Esophagus squamous epithelium (tissue), 5 donors: ENCODE results near the gene CHAD. TPM values are rescaled to one million over a fixed set of nuclear protein-coding genes. Genes with fewer than 3 reads are reported as not detected.

Experiments used
- DNase-seq: peaks from one replicate; lab custom pipeline; 2025; lab: John Stamatoyannopoulos, UW
- H3K27ac ChIP-seq, 4 donors: fragments of 200-600 bp; sonication (generic); one replicate each; pipeline ENCODE4 v1.5.1; 2016 to 2019; ENCODE audit warnings: mild to moderate bottlenecking in 1 of 4
- H3K27me3 ChIP-seq, 4 donors: fragments of 200-600 bp; sonication (generic); 1 replicate in 3 of 4; 2 replicates in 1 of 4; pipeline versions ENCODE4 v1.5.1 to v1.6.0; 2017 to 2021; ENCODE audit warnings: antibody characterized with exemption in 1 of 4
- H3K36me3 ChIP-seq, 3 donors: fragments of 200-600 bp; sonication (generic); one replicate each; pipeline ENCODE4 v1.5.1; 2016 to 2019
- H3K4me1 ChIP-seq, 3 donors: fragments of 200-600 bp; sonication (generic); one replicate each; pipeline ENCODE4 v1.5.1; 2017 to 2019
- H3K4me3 ChIP-seq, 4 donors: fragments of 200-600 bp; sonication (generic); 1 replicate in 3 of 4; 2 replicates in 1 of 4; pipeline ENCODE4 v1.5.1; 2016 to 2019; ENCODE audit warnings: mild to moderate bottlenecking in 2 of 4, moderate library complexity in 1 of 4
- H3K9me3 ChIP-seq, 3 donors: fragments of 200-600 bp; sonication (generic); one replicate each; pipeline ENCODE4 v1.5.1; 2016 to 2019
- POLR2A ChIP-seq, 4 donors: fragments of 450-650 bp; IDR thresholded peaks; one replicate each; pipeline ENCODE4 v1.6.1; 2017; ENCODE audit warnings: antibody characterized with exemption in 4 of 4, mild to moderate bottlenecking in 4 of 4, moderate library complexity in 3 of 4
- WGBS, 2 donors: methylation state at CpG; one replicate each; pipeline ENCODE4 v1.1.5; 2018; 5-methylcytosine and 5-hydroxymethylcytosine counted together
- intact Hi-C: fragments of 100-400 bp; cut with DNase I; formaldehyde crosslinking; loops from one replicate; pipeline ENCODE4 v1.15.0; 2022
- total RNA-seq, 4 donors: library from RNA; depleted of rRNA; stranded (reverse); fragments of >200 nt; gene quantifications; one replicate each; pipeline ENCODE4 v1.1.0, GENCODE V29; 2016
- TF ChIP-seq, protein P1 (sequence below), 6 experiments: fragments of 450-650 bp in 4 of 6; fragments of 200-600 bp in 2 of 6; sonication (generic) in 2 of 6; IDR thresholded peaks; one replicate each; pipeline ENCODE4 v1.5.1; 2016 to 2019; ENCODE audit warnings: antibody characterized with exemption in 6 of 6, mild to moderate bottlenecking in 4 of 6, moderate library complexity in 4 of 6
- donor health status: DM: yes; HTN: yes; CAD: no.

CHAD gene
- total RNA-seq, 4 donors from 2014 or later, result 0.19 to 0.80 TPM; not detected in 2

DNA sequence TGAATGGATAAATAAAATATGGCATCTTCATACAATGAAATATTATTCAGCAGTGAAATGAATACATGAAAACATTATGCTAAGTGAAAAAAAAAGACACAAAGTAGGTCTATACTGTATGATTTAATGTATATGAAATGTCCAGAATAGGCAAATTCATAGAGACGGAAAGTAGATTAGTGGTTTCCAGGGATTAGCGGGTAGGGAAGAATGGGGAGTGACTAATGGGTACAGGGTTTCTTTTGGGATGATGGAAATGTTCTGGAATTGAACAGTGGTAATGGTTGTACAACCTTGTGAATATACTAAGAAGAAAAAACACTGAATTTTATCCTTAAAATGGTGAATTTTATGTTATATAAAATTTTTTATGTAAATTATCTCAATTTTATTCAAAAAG, 31.0 kb upstream of the CHAD start:
- Histone ChIP-seq H3K36me3 (no peaks in the 10 kb centered on the region), H3K9me3 (no peaks in the 10 kb centered on the region), H3K27ac (no peak overlapping the region), H3K4me3 (no peak overlapping the region), H3K27me3 (no peaks in the 10 kb centered on the region), H3K4me1 (peaks cover 0 to 12% (median 0%) of the 10 kb centered on the region in 3 donors)
- DNase-seq, result no peak
- TF ChIP-seq POLR2A (IDR thresholded peaks at IDR 0.05), result no peak
- TF ChIP-seq, protein P1, sequence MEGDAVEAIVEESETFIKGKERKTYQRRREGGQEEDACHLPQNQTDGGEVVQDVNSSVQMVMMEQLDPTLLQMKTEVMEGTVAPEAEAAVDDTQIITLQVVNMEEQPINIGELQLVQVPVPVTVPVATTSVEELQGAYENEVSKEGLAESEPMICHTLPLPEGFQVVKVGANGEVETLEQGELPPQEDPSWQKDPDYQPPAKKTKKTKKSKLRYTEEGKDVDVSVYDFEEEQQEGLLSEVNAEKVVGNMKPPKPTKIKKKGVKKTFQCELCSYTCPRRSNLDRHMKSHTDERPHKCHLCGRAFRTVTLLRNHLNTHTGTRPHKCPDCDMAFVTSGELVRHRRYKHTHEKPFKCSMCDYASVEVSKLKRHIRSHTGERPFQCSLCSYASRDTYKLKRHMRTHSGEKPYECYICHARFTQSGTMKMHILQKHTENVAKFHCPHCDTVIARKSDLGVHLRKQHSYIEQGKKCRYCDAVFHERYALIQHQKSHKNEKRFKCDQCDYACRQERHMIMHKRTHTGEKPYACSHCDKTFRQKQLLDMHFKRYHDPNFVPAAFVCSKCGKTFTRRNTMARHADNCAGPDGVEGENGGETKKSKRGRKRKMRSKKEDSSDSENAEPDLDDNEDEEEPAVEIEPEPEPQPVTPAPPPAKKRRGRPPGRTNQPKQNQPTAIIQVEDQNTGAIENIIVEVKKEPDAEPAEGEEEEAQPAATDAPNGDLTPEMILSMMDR (IDR thresholded peaks at IDR 0.05), result no peak
- intact Hi-C loops, result no loop called here
- 89 to 91% methylated on average over 2 of the region's 2 CpGs for WGBS, 2 donors

DNA sequence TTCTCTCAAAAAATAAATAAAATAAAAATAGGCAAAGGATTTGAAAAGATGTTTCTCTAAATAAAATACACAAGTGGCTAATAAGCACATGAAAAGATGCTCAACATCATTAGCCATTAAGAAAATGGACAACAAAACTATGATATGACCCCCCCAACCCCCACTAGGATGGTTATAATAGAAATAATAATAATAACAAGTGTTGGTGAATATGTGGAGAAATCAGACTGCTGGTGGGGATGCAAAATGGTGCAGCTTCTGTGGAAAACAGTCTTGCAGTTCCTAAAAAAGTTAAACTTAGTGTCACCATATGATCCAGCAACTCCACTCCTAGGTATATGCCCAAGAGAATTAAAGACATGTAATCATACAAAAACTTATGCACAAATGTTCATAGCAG, 30.6 kb upstream of the CHAD start:
- H3K9me3 ChIP-seq, result no peaks in the 10 kb centered on the region
- intact Hi-C loops, result no loop called here
- H3K36me3 ChIP-seq, result no peaks in the 10 kb centered on the region
- H3K27ac ChIP-seq, result no peak overlapping the region
- no peak for DNase-seq
- no peak overlapping the region for H3K4me3 ChIP-seq
- H3K27me3 ChIP-seq, result no peaks in the 10 kb centered on the region
- no peak for TF ChIP-seq POLR2A (IDR thresholded peaks at IDR 0.05)
- TF ChIP-seq, protein P1 (IDR thresholded peaks at IDR 0.05), result no peak
- H3K4me1 ChIP-seq, result peaks cover 0 to 12% (median 0%) of the 10 kb centered on the region in 3 donors

DNA sequence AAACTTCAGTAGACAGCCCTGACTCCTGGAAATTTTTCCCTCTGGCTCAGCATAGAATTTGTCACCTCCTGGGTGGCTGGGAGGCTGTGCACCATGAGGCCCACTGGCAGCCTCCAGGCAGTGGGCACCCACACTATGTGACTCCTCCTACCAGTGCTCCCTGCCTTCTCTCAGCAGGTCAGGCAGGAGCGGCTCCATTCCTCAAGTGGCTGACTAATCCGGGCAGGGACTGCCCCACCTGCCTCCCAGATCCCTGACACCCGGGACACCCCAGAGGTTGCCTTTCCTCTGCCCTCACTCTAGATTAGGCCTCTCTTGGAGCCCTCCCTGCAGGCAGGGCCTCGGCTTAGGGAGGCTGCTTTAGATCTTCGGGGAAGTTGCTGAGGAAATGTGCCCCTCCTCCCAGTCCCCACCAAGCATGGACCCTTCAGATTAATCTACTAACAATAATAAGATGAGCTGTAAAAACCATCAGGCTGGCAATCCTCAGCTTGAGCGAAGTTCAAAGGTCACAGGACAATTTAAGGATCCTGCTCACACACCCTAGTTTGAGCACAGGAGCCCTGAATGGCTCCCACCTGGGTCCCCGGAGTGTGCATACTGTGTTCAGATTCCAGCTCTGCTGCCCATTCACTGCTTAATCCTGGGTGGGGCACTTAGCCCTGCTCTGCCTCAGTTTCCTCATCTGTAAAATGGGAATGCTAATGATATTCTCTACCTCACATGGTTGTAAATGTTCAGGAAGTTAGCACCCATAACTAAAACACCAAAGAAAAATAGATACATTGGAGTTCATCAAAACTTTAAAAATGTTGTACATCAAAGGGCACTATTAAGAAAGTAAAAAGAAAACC, 29.6 kb upstream of the CHAD start:
- TF ChIP-seq POLR2A (IDR thresholded peaks at IDR 0.05), result no peak
- TF ChIP-seq, protein P1 (IDR thresholded peaks at IDR 0.05), result no peak
- H3K9me3 ChIP-seq, result no peaks in the 10 kb centered on the region
- H3K36me3 ChIP-seq, result no peaks in the 10 kb centered on the region
- no peak overlapping the region for H3K4me3 ChIP-seq
- H3K27me3 ChIP-seq, result no peaks in the 10 kb centered on the region
- WGBS, 2 donors, result 68 to 82% methylated on average over 3 to 4 of the region's 7 CpGs
- intact Hi-C loops, result no loop called here
- H3K4me1 ChIP-seq, result peaks cover 0 to 12% (median 0%) of the 10 kb centered on the region in 3 donors
- peak overlapping the region in 3 of 4 donors; percentile 28 to 63 (median 61) for H3K27ac ChIP-seq
- no peak for DNase-seq

DNA sequence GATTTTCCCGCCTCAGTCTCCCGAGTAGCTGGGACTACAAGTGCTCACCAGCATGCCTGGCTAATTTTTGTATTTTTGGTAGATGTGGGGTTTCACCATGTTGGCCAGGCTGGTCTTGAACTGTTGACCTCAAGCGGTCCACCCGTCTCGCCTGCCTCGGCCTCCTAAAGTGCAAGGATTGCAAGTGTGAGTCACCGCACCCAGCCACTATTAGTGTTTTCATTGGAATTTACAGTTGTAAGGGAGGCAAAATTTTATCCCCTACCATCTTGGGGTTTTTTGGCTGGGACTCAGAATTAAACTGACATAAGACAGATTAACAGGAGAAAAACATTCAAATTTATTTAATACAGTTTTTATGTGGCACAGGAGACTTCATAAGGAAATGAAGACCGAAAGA, 27.2 kb upstream of the CHAD start:
- Histone ChIP-seq H3K4me1 (peaks cover 0 to 12% (median 0%) of the 10 kb centered on the region in 3 donors), H3K4me3 (no peak overlapping the region), H3K9me3 (no peaks in the 10 kb centered on the region), H3K27me3 (no peaks in the 10 kb centered on the region), H3K36me3 (no peaks in the 10 kb centered on the region), H3K27ac (no peak overlapping the region)
- 86 to 92% methylated on average over 8 of the region's 8 CpGs for WGBS, 2 donors
- intact Hi-C loops, result no loop called here
- TF ChIP-seq POLR2A (IDR thresholded peaks at IDR 0.05), result no peak
- TF ChIP-seq, protein P1 (IDR thresholded peaks at IDR 0.05), result no peak
- no peak for DNase-seq

DNA sequence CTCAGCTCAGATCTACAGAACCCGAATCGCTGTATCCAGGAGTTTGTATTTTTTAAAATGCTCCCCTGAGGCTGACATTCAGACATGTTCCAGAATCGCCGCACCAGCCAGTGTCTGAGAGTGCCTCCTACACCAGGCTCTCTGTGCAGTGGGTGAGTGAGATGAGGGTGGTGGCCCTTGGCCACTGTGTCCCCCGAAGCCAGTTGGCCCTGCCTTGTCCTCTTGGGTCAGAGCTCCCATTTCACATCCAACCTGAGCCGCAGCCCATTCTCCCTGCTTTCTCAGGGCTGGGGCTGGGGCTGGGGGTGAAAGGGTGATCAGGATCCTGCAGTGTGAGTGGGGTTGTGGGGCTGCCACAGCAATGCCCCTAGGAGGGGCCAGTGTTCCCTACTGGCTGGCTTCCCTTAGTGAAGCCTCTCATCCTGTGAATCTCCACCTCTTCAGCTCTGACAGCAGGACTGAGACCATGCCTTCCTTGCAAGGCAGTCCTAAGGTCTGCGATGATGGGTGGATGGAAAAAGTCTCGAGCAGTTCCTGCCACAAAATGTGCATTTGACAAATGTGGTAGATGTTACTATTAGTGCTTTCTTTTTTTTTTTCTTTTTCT, 26.6 kb upstream of the CHAD start:
- no peak overlapping the region for H3K4me3 ChIP-seq
- H3K27ac ChIP-seq, result no peak overlapping the region
- H3K36me3 ChIP-seq, result no peaks in the 10 kb centered on the region

More for the DNA sequence above, 26.6 kb upstream of the CHAD start:
- Histone ChIP-seq H3K4me1 (peaks cover 0 to 12% (median 0%) of the 10 kb centered on the region in 3 donors), H3K9me3 (no peaks in the 10 kb centered on the region), H3K27me3 (no peaks in the 10 kb centered on the region)
- intact Hi-C loops, result no loop called here
- DNase-seq, result no peak
- 72 to 94% methylated on average over 4 to 7 of the region's 8 CpGs for WGBS, 2 donors
- TF ChIP-seq POLR2A (IDR thresholded peaks at IDR 0.05), result no peak
- TF ChIP-seq, protein P1 (IDR thresholded peaks at IDR 0.05), result no peak
